Stimulated activated naive CD4-positive, alpha-beta T cell treated with Interleukin-2 at 50 U/mL for 16 hours (primary cell): ENCODE results near the gene NPHP3.
"Not testable (repeated sequence)": the region's sequence is repeated elsewhere in the genome, so short reads cannot be mapped to it uniquely, and the experiment has no call there.

Experiments used
- DNase-seq: peaks from one replicate; lab custom pipeline; 2025; lab: John Stamatoyannopoulos, UW

Gene NPHP3

DNA sequence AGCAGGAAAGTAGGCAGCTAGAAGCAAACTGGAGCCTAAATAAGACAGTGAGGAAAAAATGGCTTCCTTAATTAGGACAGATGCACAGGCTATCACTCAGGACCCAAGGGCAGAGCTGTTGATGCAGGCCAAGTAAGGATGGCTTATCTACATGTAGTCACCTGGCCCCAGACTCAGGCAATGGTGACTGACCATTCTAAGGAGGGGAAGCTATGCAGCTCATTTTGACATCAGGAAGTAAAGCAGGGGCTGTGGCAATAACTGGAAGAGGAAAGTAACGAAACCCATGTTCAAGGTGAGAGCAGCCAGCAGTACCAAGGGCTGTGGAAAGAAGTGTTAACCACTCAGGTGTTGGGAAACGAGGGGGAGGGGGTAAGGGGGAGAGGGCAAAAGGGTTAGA lies 78.8 kb downstream of the NPHP3 start:
- no peak for DNase-seq

DNA sequence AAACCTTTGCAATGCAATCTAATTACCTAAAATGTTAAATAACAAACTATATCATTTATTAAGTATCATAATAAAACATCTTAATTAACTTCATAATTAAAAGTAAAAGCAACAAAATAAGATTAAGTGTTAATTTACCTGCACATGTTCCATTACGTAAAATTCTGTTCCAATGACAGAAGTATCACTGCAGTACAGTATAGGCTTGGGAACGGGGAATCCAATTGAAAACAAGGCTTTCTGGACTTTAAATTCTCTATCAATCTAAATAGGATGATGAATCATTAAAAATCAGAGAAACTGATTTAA lies 79.7 kb downstream of the NPHP3 start:
- no peak for DNase-seq

DNA sequence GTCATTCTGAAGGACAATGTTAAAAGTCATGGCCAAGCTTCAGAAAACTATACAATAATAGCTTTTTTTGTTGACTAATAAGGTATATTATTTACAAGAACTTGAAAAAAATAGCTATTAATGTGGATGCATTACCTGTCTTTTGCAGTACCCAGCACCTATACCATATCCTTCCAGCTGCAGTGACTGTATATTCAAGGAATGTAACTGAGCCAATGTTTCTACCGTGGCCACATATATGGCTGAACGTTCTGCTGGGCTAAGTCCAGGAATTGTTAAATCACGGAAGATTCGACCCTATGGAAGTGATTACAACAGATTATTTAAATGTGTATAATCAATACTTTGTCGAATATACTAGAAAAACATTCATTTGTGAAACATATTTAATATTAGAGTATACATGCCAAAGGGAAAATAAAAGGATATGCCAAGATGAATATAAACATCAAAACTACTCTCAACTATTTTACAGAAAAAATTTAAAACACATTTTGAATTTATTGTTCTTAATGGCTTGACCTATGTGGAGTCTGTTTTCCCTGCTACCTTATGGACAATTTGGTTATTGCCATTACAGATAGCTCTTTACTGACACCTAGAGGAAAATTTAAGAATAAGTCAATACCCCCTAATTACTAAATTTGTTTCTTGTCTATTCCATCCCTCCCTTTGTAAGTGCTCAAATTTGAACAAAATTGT lies 80.2 kb downstream of the NPHP3 start:
- DNase-seq: no peak

DNA sequence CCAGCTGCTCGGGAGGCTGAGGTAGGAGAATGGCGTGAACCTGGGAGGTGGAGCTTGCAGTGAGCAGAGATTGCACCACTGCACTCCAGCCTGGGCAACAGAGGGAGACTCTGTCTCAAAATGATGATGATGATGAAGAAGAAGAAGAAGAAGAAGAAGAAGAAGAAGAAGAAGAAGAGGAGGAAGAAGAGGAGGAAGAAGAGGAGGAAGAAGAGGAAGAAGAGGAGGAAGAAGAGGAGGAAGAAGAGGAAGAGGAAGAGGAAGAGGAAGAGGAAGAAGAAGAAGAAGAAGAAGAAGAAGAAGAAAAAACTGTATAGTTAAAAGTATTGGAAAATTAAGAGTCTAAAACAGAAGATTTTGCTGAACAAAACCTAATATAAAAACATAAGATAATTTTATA lies 80.8 kb downstream of the NPHP3 start:
- not testable (repeated sequence) for DNase-seq

DNA sequence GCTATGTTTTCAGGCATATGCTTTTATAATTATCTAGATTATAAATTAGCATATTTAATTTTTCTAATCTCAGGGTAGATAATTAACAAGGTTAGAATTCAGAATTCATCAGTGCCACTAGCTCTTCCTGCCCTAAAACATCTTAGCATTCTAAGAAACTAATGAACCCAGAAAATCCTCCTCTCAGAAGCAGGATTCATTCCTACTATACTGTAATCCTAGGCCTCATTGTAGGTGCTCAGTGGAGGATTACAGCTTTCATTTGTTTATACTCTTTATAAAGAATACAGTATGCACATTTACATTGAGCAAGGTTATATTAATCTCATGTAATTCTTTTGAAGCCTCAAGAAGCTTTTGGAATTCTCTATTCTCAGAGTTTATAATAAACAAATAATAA lies 83.5 kb downstream of the NPHP3 start:
- no peak for DNase-seq

DNA sequence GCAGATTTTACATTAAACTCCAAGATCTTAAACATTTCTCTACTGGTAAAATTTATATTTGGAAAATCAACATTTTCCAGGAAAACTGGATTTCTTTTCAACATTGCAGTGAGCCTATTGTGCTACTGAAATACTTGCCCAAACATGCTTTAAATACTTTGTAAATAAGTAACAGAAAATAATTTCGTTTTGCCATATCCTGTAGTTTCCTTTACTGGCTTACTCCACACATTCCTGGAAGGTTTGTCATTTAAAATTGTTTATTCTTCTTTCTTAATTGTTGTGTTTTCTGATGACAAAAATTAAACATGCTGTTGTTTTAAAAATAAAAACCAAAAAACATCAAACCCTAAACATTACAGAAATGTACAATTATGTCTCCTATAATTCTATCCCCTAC lies 84.6 kb downstream of the NPHP3 start:
- no peak for DNase-seq

DNA sequence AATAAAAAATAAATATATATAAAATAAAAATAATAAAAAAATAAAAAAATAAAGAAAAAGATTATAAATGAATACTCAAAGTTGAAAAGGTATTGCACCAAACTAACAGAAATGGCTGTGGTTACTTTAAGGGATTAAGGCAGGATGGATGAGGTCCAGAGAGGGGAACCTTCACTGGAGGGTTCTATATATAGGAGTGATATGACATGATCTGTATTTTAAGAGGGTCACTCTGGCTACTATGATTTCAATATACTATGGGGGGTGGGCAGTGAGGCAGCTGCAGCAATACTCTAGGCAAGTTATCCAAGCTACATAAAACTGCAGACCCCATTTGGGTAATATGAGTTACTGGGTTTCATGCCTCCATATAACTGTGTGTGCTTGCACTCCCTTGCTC lies 87.2 kb downstream of the NPHP3 start:
- no peak for DNase-seq
